HG03039 (cell line): ENCODE data around the gene ATP11A.
"Not testable (repeated sequence)": the region's sequence is repeated elsewhere in the genome, so short reads cannot be mapped to it uniquely, and the experiment has no call there.

Source experiments
- ATAC-seq: cut with Tn5 transposase; IDR thresholded peaks from one replicate; pipeline ENCODE4 v1.9.1; 2021; ENCODE audit warnings: mild to moderate bottlenecking, moderate library complexity; ENCODE audit not compliant: unreplicated experiment

ATP11A gene

GRCh38 chr13:112790735-112791641, 101.2 kb downstream of the ATP11A start:
- no peak for ATAC-seq

GRCh38 chr13:112791663-112792440, 102.0 kb downstream of the ATP11A start:
- no peak for ATAC-seq

GRCh38 chr13:112792511-112792910, 102.7 kb downstream of the ATP11A start:
- ATAC-seq: no peak

- ATAC-seq: no peak
Measured at GRCh38 chr13:112793545-112794445, 104.0 kb downstream of the ATP11A start.

GRCh38 chr13:112795277-112795676, 105.4 kb downstream of the ATP11A start:
- ATAC-seq: no peak

GRCh38 chr13:112796190-112796915, 106.5 kb downstream of the ATP11A start:
- no peak for ATAC-seq

GRCh38 chr13:112799394-112799793, 109.6 kb downstream of the ATP11A start:
- no peak for ATAC-seq

- no peak for ATAC-seq
Measured at GRCh38 chr13:112800057-112800456, 110.2 kb downstream of the ATP11A start.

- not testable (repeated sequence) for ATAC-seq
Measured at GRCh38 chr13:112800807-112801206, 111.0 kb downstream of the ATP11A start.

GRCh38 chr13:112802802-112803195, 113.0 kb downstream of the ATP11A start:
- peak; percentile 41 for ATAC-seq

GRCh38 chr13:112803422-112803821, 113.6 kb downstream of the ATP11A start:
- peak; percentile 56 for ATAC-seq

- ATAC-seq: no peak
Measured at GRCh38 chr13:112804374-112804773, 114.5 kb downstream of the ATP11A start.

- ATAC-seq: no peak
Measured at GRCh38 chr13:112806739-112807652, 117.2 kb downstream of the ATP11A start.

GRCh38 chr13:112807653-112808376, 118.0 kb downstream of the ATP11A start:
- no peak for ATAC-seq

- ATAC-seq: no peak
Measured at GRCh38 chr13:112808377-112809140, 118.7 kb downstream of the ATP11A start.

- ATAC-seq: no peak
Measured at GRCh38 chr13:112809332-112810315, 119.8 kb downstream of the ATP11A start.

GRCh38 chr13:112810608-112811007, 120.8 kb downstream of the ATP11A start:
- no peak for ATAC-seq
